GM19455 (cell line): ENCODE results near the gene TRIM13.
"Not testable (repeated sequence)": the region's sequence is repeated elsewhere in the genome, so short reads cannot be mapped to it uniquely, and the experiment has no call there.

Experiments used
- ATAC-seq: cut with Tn5 transposase; IDR thresholded peaks from one replicate; pipeline ENCODE4 v1.9.1; 2021; ENCODE audit not compliant: unreplicated experiment

The TRIM13 gene

GRCh38 chr13:50055454-50055853 is 58.6 kb downstream of the TRIM13 start:
- ATAC-seq: no peak

DNA sequence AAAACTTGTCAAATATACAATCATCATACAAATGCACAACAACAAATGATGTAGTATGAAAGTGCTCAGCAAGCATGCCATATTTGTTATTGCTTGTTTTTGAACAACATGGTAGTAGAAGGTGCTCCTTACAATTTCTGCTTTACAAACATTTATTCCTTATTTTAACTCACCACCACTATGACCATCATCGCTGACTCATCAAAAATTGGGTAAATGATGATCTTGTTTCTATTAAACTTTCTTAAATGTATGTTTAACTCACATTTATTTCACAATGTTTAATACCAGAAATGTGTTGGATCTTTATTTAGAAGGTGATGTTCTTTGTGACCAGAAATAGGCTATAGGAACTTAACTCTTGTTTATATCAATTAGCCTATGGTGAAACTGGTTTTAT is 63.9 kb downstream of the TRIM13 start:
- no peak for ATAC-seq

GRCh38 chr13:50062336-50062735 is 65.5 kb downstream of the TRIM13 start:
- not testable (repeated sequence) for ATAC-seq

- no peak for ATAC-seq
These were observed 68.9 kb downstream of the TRIM13 start for GRCh38 chr13:50065712-50066111.
